Vagina (tissue), 2 donors: ENCODE data around the gene NDUFS7. TPM values are rescaled to one million over a fixed set of nuclear protein-coding genes. Genes with fewer than 3 reads are reported as not detected.

Experiments
- DNase-seq, 2 donors: peaks; one replicate each; pipeline ENCODE4 v3.0.0-alpha.2; 2017; ENCODE audit errors: extremely low spot score in 2 of 2
- H3K27ac ChIP-seq: fragments of 200-600 bp; sonication (generic); one replicate; pipeline ENCODE4 v1.5.1; 2019
- H3K27me3 ChIP-seq: fragments of 200-600 bp; sonication (generic); one replicate; pipeline ENCODE4 v1.5.1; 2019
- H3K36me3 ChIP-seq, 2 donors: fragments of 200-600 bp; sonication (generic); one replicate each; pipeline ENCODE4 v1.5.1; 2017 to 2019
- H3K4me1 ChIP-seq: fragments of 200-600 bp; sonication (generic); one replicate; pipeline ENCODE4 v1.5.1; 2019
- H3K4me3 ChIP-seq, 2 donors: fragments of 200-600 bp; sonication (generic); 1 replicate in 1 of 2; 2 replicates in 1 of 2; pipeline ENCODE4 v1.5.1; 2016 to 2019
- H3K9me3 ChIP-seq: fragments of 200-600 bp; sonication (generic); one replicate; pipeline ENCODE4 v1.5.1; 2019
- CTCF ChIP-seq, 3 experiments: fragments of 450-650 bp in 2 of 3; fragments of 200-600 bp in 1 of 3; sonication (generic) in 1 of 3; IDR thresholded peaks; one replicate each; pipeline ENCODE4 v1.5.1; 2017 to 2019; ENCODE audit warnings: antibody characterized with exemption in 3 of 3, mild to moderate bottlenecking in 2 of 3, moderate library complexity in 2 of 3
- POLR2A ChIP-seq, 2 donors: fragments of 450-650 bp; IDR thresholded peaks; one replicate each; pipeline ENCODE4 v1.6.1; 2017; ENCODE audit warnings: antibody characterized with exemption in 2 of 2, mild to moderate bottlenecking in 2 of 2, moderate library complexity in 2 of 2
- POLR2AphosphoS5 ChIP-seq, 2 donors: sonication (generic); formaldehyde crosslinking; IDR thresholded peaks; one replicate each; pipeline ENCODE4 v1.9.0; 2017; ENCODE audit warnings: antibody characterized with exemption in 2 of 2, mild to moderate bottlenecking in 2 of 2, low read depth in 1 of 2; ENCODE audit not compliant: insufficient read depth in 1 of 2
- intact Hi-C: fragments of 100-400 bp; cut with DNase I; formaldehyde crosslinking; loops from one replicate; pipeline ENCODE4 v1.15.1; 2023
- total RNA-seq: library from RNA; depleted of rRNA; stranded (reverse); fragments of >200 nt; gene quantifications from one replicate; pipeline ENCODE4 v1.2.3, GENCODE V29; 2016

NDUFS7 gene
- total RNA-seq, 1 donor from 2014 or later, result 141 TPM

DNA sequence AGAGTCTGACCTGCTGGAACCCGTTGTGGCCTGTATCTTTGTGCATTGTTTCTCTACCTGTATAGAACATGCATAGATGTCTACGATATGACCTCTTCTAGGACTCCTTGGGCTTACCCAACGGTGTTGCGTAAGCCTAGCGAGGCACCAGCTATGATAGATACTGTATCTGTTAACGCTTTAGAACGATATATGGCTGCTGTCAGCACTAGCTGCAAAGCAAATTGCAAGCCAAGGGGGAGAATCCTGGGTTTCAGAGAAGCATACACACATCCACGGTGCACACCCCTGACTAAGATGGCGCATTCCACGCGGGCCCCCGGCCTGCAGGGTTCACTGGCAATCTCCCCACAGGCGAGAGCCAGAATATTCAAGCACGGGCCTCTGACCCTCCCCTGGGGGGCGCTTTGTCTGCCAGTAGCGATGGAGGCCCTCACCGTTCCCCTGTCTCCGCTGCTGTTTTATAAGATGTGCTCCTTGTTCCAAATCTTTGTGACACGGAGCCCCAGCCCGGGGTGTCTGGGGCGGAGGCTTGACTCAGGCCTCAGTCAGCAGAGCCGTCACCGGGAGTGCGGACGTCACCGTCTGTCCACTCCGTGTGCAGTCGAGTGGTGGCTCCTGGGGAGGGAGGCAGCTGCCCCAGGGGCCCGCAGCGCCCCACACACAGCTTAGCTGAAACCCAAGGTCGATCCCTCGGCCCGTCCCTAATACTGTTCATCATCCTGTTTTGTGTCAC lies 41.6 kb downstream of the NDUFS7 start:
- peaks cover 12% of the 10 kb centered on the region for H3K4me1 ChIP-seq
- TF ChIP-seq POLR2AphosphoS5 (IDR thresholded peaks at IDR 0.05; ENCODE audit: insufficient read depth in 1 of 2, low read depth in 1 of 2), result peak in 1 of 2 donors; percentile 74
- TF ChIP-seq CTCF (IDR thresholded peaks at IDR 0.05), result no peak
- H3K4me3 ChIP-seq, result no peak overlapping the region
- intact Hi-C loops, result no loop called here
- no peak for DNase-seq
- H3K36me3 ChIP-seq, result peaks cover 0 to 74% of the 10 kb centered on the region in 2 donors
- H3K9me3 ChIP-seq, result no peaks in the 10 kb centered on the region
- H3K27ac ChIP-seq, result peak overlapping the region; percentile 49
- H3K27me3 ChIP-seq, result no peaks in the 10 kb centered on the region

DNA sequence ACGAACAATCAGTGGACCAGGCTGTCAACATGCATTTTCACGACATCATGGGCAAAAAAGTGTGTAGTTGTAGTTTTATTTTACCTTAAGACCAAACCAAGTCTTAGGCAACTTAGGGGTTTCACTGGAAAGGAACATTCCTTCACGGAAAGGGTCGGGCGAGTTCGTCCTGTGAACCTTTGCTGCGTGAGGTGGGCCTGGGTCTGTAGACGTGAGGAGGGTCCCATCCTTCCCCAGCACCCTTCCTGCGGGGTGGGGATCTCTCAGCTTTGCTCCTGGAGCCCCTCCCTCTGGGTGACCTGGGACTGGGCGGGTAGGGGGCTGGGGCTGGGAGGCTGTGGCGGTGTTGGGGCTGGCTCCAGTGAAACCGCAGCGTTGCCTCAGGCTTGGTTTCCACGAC lies 42.2 kb downstream of the NDUFS7 start:
- Histone ChIP-seq H3K27ac (peak overlapping the region; percentile 49), H3K36me3 (peaks cover 0 to 74% of the 10 kb centered on the region in 2 donors), H3K4me3 (no peak overlapping the region), H3K4me1 (peaks cover 12% of the 10 kb centered on the region), H3K9me3 (no peaks in the 10 kb centered on the region), H3K27me3 (no peaks in the 10 kb centered on the region)
- no peak for DNase-seq
- no peak for TF ChIP-seq POLR2AphosphoS5 (IDR thresholded peaks at IDR 0.05; ENCODE audit: insufficient read depth in 1 of 2, low read depth in 1 of 2)
- TF ChIP-seq CTCF (IDR thresholded peaks at IDR 0.05), result no peak
- no peak for TF ChIP-seq POLR2A (IDR thresholded peaks at IDR 0.05)
- intact Hi-C loops, result no loop called here

GRCh38 chr19:1426736-1427135 lies 43.0 kb downstream of the NDUFS7 start:
- intact Hi-C loops, result no loop called here
- no peak overlapping the region for H3K4me3 ChIP-seq
- H3K27ac ChIP-seq, result no peak overlapping the region
- no peak for TF ChIP-seq POLR2AphosphoS5 (IDR thresholded peaks at IDR 0.05; ENCODE audit: insufficient read depth in 1 of 2, low read depth in 1 of 2)
- no peaks in the 10 kb centered on the region for H3K9me3 ChIP-seq
- no peak for DNase-seq
- peaks cover 0 to 72% of the 10 kb centered on the region in 2 donors for H3K36me3 ChIP-seq
- H3K27me3 ChIP-seq, result no peaks in the 10 kb centered on the region
- peaks cover 12% of the 10 kb centered on the region for H3K4me1 ChIP-seq

GRCh38 chr19:1427221-1427920 lies 43.7 kb downstream of the NDUFS7 start:
- H3K9me3 ChIP-seq, result no peaks in the 10 kb centered on the region
- no peak overlapping the region for H3K4me3 ChIP-seq
- H3K27ac ChIP-seq, result no peak overlapping the region
- no peak for DNase-seq
- no peak for TF ChIP-seq POLR2A (IDR thresholded peaks at IDR 0.05)
- no peak for TF ChIP-seq POLR2AphosphoS5 (IDR thresholded peaks at IDR 0.05; ENCODE audit: insufficient read depth in 1 of 2, low read depth in 1 of 2)
- no peak for TF ChIP-seq CTCF (IDR thresholded peaks at IDR 0.05)
- H3K36me3 ChIP-seq, result peaks cover 0 to 72% of the 10 kb centered on the region in 2 donors
- H3K27me3 ChIP-seq, result no peaks in the 10 kb centered on the region
- peaks cover 12% of the 10 kb centered on the region for H3K4me1 ChIP-seq
- intact Hi-C loops, result no loop called here

- H3K27ac ChIP-seq, result no peak overlapping the region
- no peak for DNase-seq
- no peaks in the 10 kb centered on the region for H3K27me3 ChIP-seq
- peaks cover 12% of the 10 kb centered on the region for H3K4me1 ChIP-seq
- peaks cover 0 to 72% of the 10 kb centered on the region in 2 donors for H3K36me3 ChIP-seq
- no peak for TF ChIP-seq POLR2AphosphoS5 (IDR thresholded peaks at IDR 0.05; ENCODE audit: insufficient read depth in 1 of 2, low read depth in 1 of 2)
- no peak for TF ChIP-seq CTCF (IDR thresholded peaks at IDR 0.05)
- TF ChIP-seq POLR2A (IDR thresholded peaks at IDR 0.05), result no peak
- no peak overlapping the region for H3K4me3 ChIP-seq
- intact Hi-C loops, result no loop called here
- no peaks in the 10 kb centered on the region for H3K9me3 ChIP-seq
Measured at GRCh38 chr19:1428738-1429391, 45.2 kb downstream of the NDUFS7 start.
